Hepatocyte (in vitro differentiated cells): ENCODE measurements around the gene HUWE1.

Experiments
- CTCF ChIP-seq: fragments of 200-600 bp; sonication (generic); IDR thresholded peaks from 2 replicates; pipeline ENCODE4 v1.5.1; 2016; ENCODE audit warnings: antibody characterized with exemption, mild to moderate bottlenecking; ENCODE audit not compliant: poor library complexity
- EZH2 ChIP-seq: fragments of 200-600 bp; sonication (generic); IDR thresholded peaks from 2 replicates; pipeline ENCODE4 v1.6.1; 2016; ENCODE audit warnings: antibody characterized with exemption, mild to moderate bottlenecking, borderline replicate concordance

- TF ChIP-seq CTCF (no peak), EZH2 (no peak)
Observed at GRCh38 chrX:53660004-53660403, 26.5 kb downstream of the HUWE1 start.
